ENCODE data around the gene FREM2. TPM values are rescaled to one million over a fixed set of nuclear protein-coding genes. Genes with fewer than 3 reads are reported as not detected.

Gene FREM2
- total and polyA plus RNA-seq, 5 donors from 2014 or later, result not detected

DNA sequence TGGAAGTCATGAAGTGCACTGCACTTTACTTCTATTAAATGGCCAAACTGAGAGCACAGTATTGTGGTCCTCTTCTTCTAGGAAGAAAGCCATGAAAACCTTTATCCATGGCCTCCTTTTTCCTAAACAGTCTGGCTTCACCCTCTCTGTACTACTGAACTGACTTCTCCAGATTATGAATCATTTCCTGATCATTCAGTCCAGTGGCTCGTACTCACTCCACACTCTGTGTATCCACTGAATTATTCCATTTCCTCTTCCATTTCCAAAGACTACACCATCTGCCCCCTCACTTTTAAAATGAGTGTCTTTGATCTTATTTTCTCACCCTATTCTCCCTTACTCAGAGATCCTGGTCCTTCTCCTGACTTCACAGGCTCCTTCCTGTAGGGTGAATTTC, 29.7 kb upstream of the FREM2 start:
- no peak overlapping the region for H3K4me3 ChIP-seq (ENCODE audit: low read depth, low read length)
- ATAC-seq (ENCODE audit: low read depth in 2 of 2) (no peak), DNase-seq (no peak)
- no peaks in the 10 kb centered on the region for H3K36me3 ChIP-seq (ENCODE audit: control insufficient read depth, insufficient read depth, low read length)
- Mint-ChIP-seq H3K4me3 (no peak overlapping the region), H3K27ac (no peak overlapping the region), H3K4me1 (no peaks in the 10 kb centered on the region), H3K27me3 (peaks cover 9% of the 10 kb centered on the region), H3K9me3 (peaks cover 0 to 3% (median 0%) of the 10 kb centered on the region in 7 donors), H3K36me3 (no peaks in the 10 kb centered on the region)
- no peak overlapping the region for H3K27ac ChIP-seq (ENCODE audit: insufficient read depth, low read length, poor library complexity, severe bottlenecking)
- no peaks in the 10 kb centered on the region for H3K4me1 ChIP-seq (ENCODE audit: control insufficient read depth, insufficient read depth, low read length, poor library complexity, severe bottlenecking)
- H3K9me3 ChIP-seq (ENCODE audit: control insufficient read depth in 2 of 2, low read length in 2 of 2), result no peaks in the 10 kb centered on the region
- H3K27me3 ChIP-seq (ENCODE audit: control insufficient read depth, insufficient read depth, low read length), result no peaks in the 10 kb centered on the region

DNA sequence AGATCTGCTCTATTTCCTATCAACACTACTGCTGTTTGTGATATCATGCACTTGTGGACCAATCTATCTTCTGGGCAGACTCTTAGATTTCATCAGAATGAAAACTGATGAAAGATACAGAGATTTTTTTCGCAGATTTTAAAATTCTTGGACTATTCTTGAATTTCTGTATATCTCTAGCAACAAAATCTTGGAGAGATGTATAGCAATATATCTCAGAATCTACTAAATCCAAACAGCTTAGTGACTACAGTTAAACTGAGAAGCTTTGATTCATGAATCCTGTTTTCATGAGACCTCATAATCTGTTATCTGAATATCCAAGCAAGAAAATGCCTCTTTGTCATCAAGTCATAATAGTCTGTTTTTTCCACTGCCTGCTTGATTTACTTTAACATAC, 28.0 kb upstream of the FREM2 start:
- no peaks in the 10 kb centered on the region for H3K4me1 Mint-ChIP-seq
- H3K4me3 Mint-ChIP-seq, result no peak overlapping the region

DNA sequence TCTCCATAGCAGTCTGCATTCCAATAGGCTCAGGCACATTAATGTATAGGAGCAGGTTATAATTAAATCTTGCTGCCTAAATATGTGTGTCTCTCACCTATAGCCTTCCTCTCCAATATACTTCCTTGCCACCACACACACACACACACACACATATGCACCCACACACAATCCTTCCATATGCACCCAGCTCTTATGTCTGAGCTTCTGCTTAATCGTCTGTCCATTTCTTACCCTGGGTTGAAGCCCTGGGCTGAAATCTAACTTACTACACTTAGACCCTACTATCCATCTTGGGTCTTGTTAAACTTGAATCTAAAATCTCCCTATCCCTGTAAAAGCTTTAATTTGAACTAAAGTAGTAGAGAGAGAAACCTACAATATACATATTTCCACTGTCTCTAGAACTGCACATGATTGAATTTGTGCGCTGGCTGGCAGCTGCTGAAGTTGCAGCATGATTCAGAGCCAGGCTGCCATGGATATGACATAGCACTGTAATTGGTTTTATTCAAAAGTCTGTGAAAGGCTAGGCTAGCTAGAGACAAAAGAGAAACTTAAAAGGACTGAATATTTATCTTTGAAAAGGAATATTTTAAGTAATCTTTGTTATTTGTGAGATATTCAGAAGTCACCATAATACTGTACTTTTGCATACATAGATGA, 25.7 kb upstream of the FREM2 start:
- Histone ChIP-seq H3K4me3 (ENCODE audit: low read depth, low read length) (no peak overlapping the region), H3K27me3 (ENCODE audit: control insufficient read depth, insufficient read depth, low read length) (no peaks in the 10 kb centered on the region), H3K27ac (ENCODE audit: insufficient read depth, low read length, poor library complexity, severe bottlenecking) (no peak overlapping the region), H3K9me3 (ENCODE audit: control insufficient read depth in 2 of 2, low read length in 2 of 2) (no peaks in the 10 kb centered on the region), H3K4me1 (ENCODE audit: control insufficient read depth, insufficient read depth, low read length, poor library complexity, severe bottlenecking) (no peaks in the 10 kb centered on the region), H3K36me3 (ENCODE audit: control insufficient read depth, insufficient read depth, low read length) (no peaks in the 10 kb centered on the region)
- Mint-ChIP-seq H3K4me3 (no peak overlapping the region), H3K36me3 (no peaks in the 10 kb centered on the region), H3K9me3 (peaks cover 0 to 3% (median 0%) of the 10 kb centered on the region in 7 donors), H3K4me1 (no peaks in the 10 kb centered on the region), H3K27me3 (peaks cover 9% of the 10 kb centered on the region), H3K27ac (no peak overlapping the region)
- ATAC-seq (ENCODE audit: low read depth in 2 of 2) (no peak), DNase-seq (no peak)

More for the DNA sequence above, 28.0 kb upstream of the FREM2 start:
- no peaks in the 10 kb centered on the region for H3K36me3 Mint-ChIP-seq
- Histone ChIP-seq H3K9me3 (ENCODE audit: control insufficient read depth in 2 of 2, low read length in 2 of 2) (no peaks in the 10 kb centered on the region), H3K4me1 (ENCODE audit: control insufficient read depth, insufficient read depth, low read length, poor library complexity, severe bottlenecking) (no peaks in the 10 kb centered on the region), H3K36me3 (ENCODE audit: control insufficient read depth, insufficient read depth, low read length) (no peaks in the 10 kb centered on the region), H3K4me3 (ENCODE audit: low read depth, low read length) (no peak overlapping the region), H3K27ac (ENCODE audit: insufficient read depth, low read length, poor library complexity, severe bottlenecking) (no peak overlapping the region), H3K27me3 (ENCODE audit: control insufficient read depth, insufficient read depth, low read length) (no peaks in the 10 kb centered on the region)
- no peak for DNase-seq
- ATAC-seq (ENCODE audit: low read depth in 2 of 2), result no peak
- no peak overlapping the region for H3K27ac Mint-ChIP-seq
- peaks cover 9% of the 10 kb centered on the region for H3K27me3 Mint-ChIP-seq
- peaks cover 0 to 3% (median 0%) of the 10 kb centered on the region in 7 donors for H3K9me3 Mint-ChIP-seq

DNA sequence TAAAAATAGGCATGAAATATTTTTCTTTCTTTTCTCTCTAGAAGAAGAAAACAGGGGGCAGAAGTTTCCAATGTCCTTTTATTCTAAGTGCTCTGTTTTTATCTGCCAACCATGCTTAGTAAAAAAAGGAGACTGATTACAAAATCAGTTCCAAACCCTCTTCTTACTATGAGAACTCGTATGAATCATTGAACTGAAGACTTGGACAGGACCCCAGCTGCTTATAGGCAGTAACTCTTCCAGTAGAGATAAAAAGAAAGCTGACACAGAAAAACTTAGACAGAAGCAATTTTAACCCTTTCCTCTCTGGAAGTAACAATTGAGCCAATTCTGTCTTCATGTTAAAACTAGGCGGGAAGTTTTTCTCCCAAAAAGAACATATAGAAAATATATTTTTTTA, 24.5 kb upstream of the FREM2 start:
- H3K27me3 ChIP-seq (ENCODE audit: control insufficient read depth, insufficient read depth, low read length), result no peaks in the 10 kb centered on the region
- DNase-seq, result no peak
- peaks cover 0 to under 1% (median 0%) of the 10 kb centered on the region in 7 donors for H3K9me3 Mint-ChIP-seq
- no peak overlapping the region for H3K27ac ChIP-seq (ENCODE audit: insufficient read depth, low read length, poor library complexity, severe bottlenecking)
- H3K27me3 Mint-ChIP-seq, result peaks cover 8% of the 10 kb centered on the region
- no peaks in the 10 kb centered on the region for H3K36me3 Mint-ChIP-seq
- H3K36me3 ChIP-seq (ENCODE audit: control insufficient read depth, insufficient read depth, low read length), result no peaks in the 10 kb centered on the region
- H3K4me3 Mint-ChIP-seq, result no peak overlapping the region
- no peak overlapping the region for H3K27ac Mint-ChIP-seq
- H3K9me3 ChIP-seq (ENCODE audit: control insufficient read depth in 2 of 2, low read length in 2 of 2), result no peaks in the 10 kb centered on the region
- no peak for ATAC-seq (ENCODE audit: low read depth in 2 of 2)
- H3K4me3 ChIP-seq (ENCODE audit: low read depth, low read length), result no peak overlapping the region
- no peaks in the 10 kb centered on the region for H3K4me1 ChIP-seq (ENCODE audit: control insufficient read depth, insufficient read depth, low read length, poor library complexity, severe bottlenecking)
- no peaks in the 10 kb centered on the region for H3K4me1 Mint-ChIP-seq

DNA sequence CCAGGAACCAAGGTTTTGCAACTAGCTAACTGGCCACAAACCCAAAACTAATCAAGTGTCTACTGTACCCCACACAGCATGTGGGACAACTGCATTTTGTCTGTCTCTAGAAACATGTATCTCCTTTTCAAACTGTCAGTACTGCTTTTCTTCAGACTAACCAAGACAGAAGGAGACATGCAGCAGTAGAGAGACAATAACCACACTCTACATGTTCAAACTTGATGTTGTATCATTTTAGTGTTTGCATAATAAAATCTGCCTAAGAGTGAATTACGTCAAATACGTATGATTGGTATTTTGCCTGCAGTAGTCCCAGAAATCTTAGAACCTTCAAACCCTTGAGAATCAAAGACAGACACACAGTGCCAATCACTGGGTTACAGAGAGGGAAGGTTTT, 22.0 kb upstream of the FREM2 start:
- Histone ChIP-seq H3K9me3 (ENCODE audit: control insufficient read depth in 2 of 2, low read length in 2 of 2) (no peaks in the 10 kb centered on the region), H3K27me3 (ENCODE audit: control insufficient read depth, insufficient read depth, low read length) (no peaks in the 10 kb centered on the region), H3K4me3 (ENCODE audit: low read depth, low read length) (no peak overlapping the region), H3K36me3 (ENCODE audit: control insufficient read depth, insufficient read depth, low read length) (no peaks in the 10 kb centered on the region), H3K4me1 (ENCODE audit: control insufficient read depth, insufficient read depth, low read length, poor library complexity, severe bottlenecking) (no peaks in the 10 kb centered on the region), H3K27ac (ENCODE audit: insufficient read depth, low read length, poor library complexity, severe bottlenecking) (no peak overlapping the region)
- no peaks in the 10 kb centered on the region for H3K27me3 Mint-ChIP-seq
- ATAC-seq (ENCODE audit: low read depth in 2 of 2), result no peak
- H3K36me3 Mint-ChIP-seq, result no peaks in the 10 kb centered on the region
- no peak for DNase-seq
- H3K4me3 Mint-ChIP-seq, result no peak overlapping the region
- no peak overlapping the region for H3K27ac Mint-ChIP-seq
- no peaks in the 10 kb centered on the region for H3K4me1 Mint-ChIP-seq
- H3K9me3 Mint-ChIP-seq, result peaks cover 0 to 1% (median 0%) of the 10 kb centered on the region in 7 donors

DNA sequence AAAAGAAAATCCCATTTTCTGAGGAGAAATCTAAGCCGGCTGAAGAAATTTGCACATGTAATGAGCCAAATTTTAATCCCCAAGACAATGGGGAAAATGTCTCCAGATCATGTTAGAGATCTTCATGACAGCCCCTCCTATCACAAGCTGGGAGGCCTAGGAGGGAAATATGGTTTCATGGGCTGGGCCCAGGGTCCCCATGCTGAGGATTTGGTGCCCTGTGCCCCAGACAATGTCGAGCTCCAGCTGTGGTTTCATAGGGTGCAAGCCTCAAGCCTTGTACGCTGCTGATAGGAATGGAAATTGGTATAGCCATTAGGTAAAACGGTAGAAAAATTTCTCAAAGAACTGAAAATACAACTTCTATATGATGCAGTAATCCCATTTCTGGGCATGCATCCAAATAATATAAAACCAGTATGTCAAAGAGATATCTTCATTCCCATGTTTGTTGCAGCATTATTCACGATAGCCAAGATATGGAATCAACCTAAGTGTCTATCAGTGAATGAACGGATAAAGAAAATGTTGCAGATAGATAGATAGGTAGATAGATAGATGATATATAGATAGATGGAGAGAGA, 19.3 kb upstream of the FREM2 start:
- no peaks in the 10 kb centered on the region for H3K36me3 ChIP-seq (ENCODE audit: control insufficient read depth, insufficient read depth, low read length)
- H3K36me3 Mint-ChIP-seq, result no peaks in the 10 kb centered on the region
- no peak for ATAC-seq (ENCODE audit: low read depth in 2 of 2)
- H3K4me1 ChIP-seq (ENCODE audit: control insufficient read depth, insufficient read depth, low read length, poor library complexity, severe bottlenecking), result no peaks in the 10 kb centered on the region
- H3K27ac Mint-ChIP-seq, result no peak overlapping the region
- no peaks in the 10 kb centered on the region for H3K27me3 ChIP-seq (ENCODE audit: control insufficient read depth, insufficient read depth, low read length)
- H3K4me3 ChIP-seq (ENCODE audit: low read depth, low read length), result no peak overlapping the region
- DNase-seq, result no peak
- peaks cover 0 to 3% (median 0%) of the 10 kb centered on the region in 7 donors for H3K9me3 Mint-ChIP-seq
- H3K27ac ChIP-seq (ENCODE audit: insufficient read depth, low read length, poor library complexity, severe bottlenecking), result no peak overlapping the region
- no peaks in the 10 kb centered on the region for H3K4me1 Mint-ChIP-seq
- no peaks in the 10 kb centered on the region for H3K9me3 ChIP-seq (ENCODE audit: control insufficient read depth in 2 of 2, low read length in 2 of 2)
- H3K27me3 Mint-ChIP-seq, result no peaks in the 10 kb centered on the region
- no peak overlapping the region for H3K4me3 Mint-ChIP-seq

DNA sequence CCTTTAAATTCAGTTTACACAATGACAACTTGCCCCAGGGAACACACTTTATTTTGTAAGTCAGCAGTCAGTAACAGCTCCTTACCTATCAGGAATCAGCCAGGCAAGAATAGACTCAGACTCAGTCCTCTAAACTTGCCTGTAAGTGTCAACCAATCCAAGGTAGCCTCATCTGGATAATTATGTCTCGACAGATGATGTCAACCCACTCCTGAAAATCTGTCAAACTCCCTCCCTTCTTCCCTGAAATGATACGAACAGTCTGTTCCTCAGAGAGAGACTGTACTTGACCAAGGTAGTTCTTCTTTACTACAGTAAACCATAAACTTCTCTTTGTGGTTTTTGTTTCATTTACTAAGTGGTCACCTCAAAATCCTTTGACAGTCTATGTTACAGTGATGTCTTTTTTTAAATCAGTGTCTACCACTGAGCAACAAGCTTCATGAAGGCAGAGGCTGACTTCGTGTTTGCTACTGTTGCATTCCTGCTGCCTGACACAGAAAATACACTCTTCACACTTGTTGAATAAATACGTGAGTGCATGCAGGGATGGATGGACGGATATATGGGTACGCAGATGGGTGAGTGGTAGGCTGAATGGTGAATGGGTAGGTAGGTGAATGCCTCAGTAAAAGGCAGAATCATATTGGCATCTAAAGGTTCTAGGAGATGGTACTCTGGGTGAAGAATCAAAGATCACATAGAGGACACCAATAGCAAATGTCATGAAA, 17.5 kb upstream of the FREM2 start:
- H3K9me3 ChIP-seq (ENCODE audit: control insufficient read depth in 2 of 2, low read length in 2 of 2), result no peaks in the 10 kb centered on the region
- no peaks in the 10 kb centered on the region for H3K27me3 ChIP-seq (ENCODE audit: control insufficient read depth, insufficient read depth, low read length)
- H3K4me1 ChIP-seq (ENCODE audit: control insufficient read depth, insufficient read depth, low read length, poor library complexity, severe bottlenecking), result no peaks in the 10 kb centered on the region
- H3K4me3 ChIP-seq (ENCODE audit: low read depth, low read length), result no peak overlapping the region
- Mint-ChIP-seq H3K4me3 (no peak overlapping the region), H3K27ac (no peak overlapping the region), H3K9me3 (peaks cover 0 to 3% (median 0%) of the 10 kb centered on the region in 7 donors), H3K4me1 (no peaks in the 10 kb centered on the region), H3K27me3 (no peaks in the 10 kb centered on the region), H3K36me3 (no peaks in the 10 kb centered on the region)
- no peak for ATAC-seq (ENCODE audit: low read depth in 2 of 2)
- no peak for DNase-seq
- H3K36me3 ChIP-seq (ENCODE audit: control insufficient read depth, insufficient read depth, low read length), result no peaks in the 10 kb centered on the region
- H3K27ac ChIP-seq (ENCODE audit: insufficient read depth, low read length, poor library complexity, severe bottlenecking), result no peak overlapping the region
